HG03521 (cell line): ENCODE measurements around the gene CEACAM6.

Experiments
- ATAC-seq: cut with Tn5 transposase; IDR thresholded peaks from one replicate; pipeline ENCODE4 v1.9.1; 2021; ENCODE audit warnings: mild to moderate bottlenecking, moderate library complexity; ENCODE audit not compliant: unreplicated experiment

CEACAM6 gene

DNA sequence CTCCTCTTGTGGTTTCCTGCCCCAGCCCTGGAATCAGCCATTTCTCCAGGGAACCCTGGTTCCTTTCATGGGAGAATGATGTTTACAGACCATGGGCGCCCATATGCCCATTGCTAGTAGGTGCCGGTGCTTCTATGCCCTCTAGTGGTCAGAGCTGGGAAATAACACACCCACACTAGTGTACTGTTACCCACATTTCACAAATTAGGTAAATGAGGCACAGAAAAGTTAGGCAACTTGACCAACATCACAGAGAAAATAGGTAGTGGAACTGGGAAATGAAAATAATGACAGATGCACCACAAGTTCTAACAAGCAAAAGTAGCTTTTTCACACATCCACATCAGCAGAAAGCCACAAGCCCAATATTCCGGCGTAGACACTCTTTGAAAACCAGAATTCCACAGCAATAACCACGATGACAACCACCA, 39.7 kb downstream of the CEACAM6 start:
- no peak for ATAC-seq

DNA sequence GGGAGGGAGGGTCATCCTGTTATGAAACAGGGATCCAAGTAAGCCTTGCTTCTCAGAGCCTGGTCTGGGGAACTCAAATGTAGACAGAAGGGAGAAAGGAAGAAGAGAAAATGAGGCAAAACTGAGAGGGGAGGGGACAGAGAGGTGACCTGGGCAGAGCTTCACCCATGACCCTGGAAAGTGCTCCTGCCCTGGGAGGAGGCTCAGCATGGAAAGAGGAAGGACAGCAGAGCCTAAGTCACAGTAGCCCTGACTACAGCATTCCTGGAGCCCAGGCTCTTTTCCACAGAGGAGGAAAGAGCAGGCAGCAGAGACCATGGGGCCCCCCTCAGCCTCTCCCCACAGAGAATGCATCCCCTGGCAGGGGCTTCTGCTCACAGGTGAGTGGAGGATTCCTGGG, 41.0 kb downstream of the CEACAM6 start, which contains the start of gene CEACAM3:
CEACAM3 (plus strand) TSS at position 226 of the 400 bp plus-strand sequence; CDS start at position 317, 91 bp downstream.
- ATAC-seq, result no peak

DNA sequence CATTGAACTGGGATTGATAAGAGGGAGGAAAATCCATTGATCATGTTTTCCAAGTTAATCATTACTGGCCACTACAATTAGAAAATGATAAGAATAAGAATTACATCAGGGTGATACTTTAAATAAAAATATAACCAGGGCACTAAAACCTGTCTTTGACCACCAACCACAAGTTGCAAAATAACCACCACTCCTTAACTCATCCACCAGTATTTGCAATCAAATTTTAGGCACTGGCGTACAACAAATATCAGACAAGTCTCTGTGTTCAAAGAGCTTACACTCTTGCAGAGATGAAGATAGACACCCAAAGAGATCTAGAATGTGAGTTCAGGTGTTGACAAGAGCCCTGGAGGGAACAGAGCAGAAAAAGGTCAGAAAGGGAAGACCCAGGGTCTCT, 41.6 kb downstream of the CEACAM6 start:
- no peak for ATAC-seq

DNA sequence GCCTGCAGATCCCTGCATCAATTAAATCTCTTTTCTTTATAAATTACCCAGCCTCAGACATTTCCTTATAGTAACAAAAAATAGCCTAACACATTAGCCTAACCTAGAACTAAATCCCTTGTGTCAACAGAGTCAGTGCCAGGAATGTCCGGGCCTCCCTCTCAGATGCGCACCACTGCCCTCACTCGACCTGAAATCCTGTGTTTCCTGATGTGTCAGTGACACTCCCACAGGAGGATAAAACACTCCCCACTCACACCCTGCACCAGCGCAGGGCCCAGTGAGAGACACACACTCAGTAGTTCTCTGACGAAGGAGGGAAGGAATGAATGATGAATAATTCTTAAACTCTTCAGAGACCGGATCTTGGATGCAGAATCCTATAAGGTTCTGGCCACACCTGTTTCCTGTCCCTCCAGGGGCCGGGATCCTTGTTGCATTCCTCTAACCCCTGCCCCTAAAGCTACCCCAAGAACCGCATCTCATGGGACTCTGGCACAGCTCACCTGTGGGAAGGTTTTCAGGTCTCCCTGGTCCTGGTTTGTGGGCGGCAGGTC, 44.2 kb downstream of the CEACAM6 start:
- ATAC-seq, result no peak

DNA sequence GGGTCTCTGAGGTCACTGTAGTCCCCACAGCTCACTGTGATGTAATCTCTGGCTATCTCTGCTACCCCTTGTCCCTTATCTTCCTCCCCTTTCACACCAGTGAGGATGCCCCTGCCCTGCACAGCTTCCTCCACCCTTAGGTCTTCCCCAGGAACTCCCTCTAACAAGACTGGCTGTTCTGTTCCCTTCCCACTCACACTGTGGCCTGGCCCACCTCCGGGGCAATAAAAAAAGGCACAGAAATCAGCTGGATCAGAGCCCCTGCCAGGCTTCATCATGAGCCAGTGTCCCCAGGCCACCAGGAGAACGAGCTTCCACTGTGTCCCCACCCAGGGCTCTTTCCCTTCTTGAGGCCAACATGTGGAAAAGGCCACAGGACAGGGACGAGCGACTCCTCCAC, 45.7 kb downstream of the CEACAM6 start:
- ATAC-seq, result no peak

DNA sequence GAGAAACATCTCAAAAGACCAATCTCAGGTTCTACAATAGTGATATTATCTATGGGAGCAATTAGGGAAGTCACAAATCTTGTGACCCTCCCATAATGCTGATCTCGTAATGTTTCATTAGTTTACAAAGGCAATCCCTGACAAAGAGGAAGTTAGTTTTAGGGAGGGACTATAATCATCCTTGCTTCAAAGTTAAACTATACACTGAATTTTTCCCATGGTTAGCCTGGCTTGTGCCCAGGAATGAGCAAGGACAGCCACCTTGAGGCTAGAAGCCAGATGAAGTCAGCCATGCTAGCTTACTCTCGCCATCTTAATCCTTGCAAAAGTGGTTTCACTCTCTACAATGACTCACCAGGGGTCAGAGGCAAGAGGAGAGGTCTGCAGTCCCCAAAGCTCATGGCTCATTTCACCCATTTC, 46.5 kb downstream of the CEACAM6 start:
- no peak for ATAC-seq

DNA sequence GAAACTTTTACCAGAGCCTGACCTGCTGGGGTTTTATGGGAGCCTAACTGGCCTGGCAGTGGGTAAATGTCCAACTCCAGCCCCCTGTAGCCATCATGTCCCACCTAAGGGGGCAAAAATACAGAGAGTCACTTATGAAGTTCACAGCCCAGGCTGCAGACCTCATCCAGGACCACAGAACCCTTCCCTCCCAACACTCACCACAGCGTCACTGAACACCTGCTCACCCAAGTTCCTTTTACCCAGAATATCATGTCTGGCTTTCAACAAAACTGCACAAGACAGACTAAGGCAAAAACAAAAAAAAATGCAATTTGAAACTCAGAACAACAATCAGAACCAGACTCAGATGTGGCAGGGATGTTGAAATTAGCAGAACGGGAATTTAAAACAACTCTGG, 47.4 kb downstream of the CEACAM6 start:
- ATAC-seq, result no peak

DNA sequence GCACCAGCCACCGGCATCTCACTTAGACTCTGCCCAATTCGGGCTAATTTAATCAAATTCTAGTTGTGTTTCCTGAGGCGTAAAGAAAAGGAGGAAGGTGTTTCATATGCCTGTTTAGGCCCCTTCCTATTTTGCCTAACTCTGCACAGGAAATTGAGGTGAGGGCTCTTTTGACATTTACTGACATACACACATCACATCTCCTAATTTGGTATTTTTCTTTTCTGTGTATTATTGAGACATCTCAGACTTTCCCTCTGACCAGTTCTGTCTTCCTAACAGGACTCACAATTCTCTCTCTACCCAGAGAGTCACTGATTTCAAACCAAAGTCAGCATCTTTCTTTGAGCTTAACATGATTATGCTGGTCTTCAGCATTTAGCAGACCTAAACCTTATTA, 49.0 kb downstream of the CEACAM6 start:
- ATAC-seq, result no peak

DNA sequence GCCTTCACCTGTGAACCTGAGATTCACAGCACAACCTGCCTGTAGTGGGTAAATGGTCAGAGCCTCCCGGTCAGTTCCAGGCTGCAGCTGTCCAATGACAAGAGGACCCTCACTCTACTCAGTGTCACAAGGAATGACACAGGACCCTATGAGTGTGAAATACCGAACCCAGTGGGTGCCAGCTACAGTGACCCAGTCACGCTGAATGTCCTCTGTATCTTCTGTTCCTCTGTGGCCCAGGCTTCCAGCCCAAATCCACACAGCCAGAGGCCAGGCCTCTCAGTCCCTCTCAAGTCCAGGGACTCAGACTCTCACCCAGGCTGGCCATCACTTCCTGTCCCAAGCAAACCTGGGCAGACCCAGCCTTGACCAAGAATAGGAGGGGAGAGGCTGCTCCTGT, 51.8 kb downstream of the CEACAM6 start:
- no peak for ATAC-seq

DNA sequence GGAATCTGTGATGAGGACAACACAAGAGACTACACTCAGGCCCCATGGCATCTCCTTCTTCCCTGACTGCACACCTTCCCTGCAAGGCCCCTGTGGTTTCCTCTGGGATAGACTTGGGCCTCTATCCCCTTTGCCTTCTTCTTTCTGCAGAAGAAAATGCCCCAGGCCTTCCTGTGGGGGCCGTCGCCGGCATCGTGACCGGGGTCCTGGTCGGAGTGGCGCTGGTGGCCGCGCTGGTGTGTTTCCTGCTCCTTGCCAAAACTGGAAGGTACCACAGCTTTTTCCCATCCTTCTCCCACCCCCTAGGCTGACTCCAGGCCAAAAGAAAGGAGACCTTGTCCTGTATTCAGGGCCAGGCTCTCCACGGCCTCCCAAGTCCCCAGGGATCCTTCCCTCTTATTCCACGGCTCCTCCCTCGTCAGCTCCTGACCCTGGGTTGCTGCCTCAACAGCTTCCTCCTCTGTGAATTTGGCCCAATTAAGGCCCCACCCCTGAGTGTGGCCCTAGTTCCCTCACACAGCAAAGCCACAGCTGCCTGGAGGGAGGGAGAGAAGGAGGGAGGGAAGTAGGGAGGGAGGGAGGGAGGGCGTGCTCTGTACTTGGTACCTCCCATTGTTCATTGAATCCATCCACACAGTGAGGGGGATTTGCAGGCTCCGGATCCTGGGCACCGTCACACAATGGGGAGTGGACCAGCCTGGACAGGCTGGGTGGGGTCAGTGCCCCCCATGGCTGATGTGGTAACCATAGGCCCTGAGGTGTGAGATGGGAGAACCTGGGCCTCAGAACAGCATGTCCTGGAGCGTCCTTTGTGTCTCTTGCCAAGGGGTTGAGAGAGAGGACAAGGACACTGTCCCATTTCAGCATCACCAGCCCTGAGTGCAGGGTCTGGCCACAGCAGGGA, 53.6 kb downstream of the CEACAM6 start:
- ATAC-seq, result no peak

DNA sequence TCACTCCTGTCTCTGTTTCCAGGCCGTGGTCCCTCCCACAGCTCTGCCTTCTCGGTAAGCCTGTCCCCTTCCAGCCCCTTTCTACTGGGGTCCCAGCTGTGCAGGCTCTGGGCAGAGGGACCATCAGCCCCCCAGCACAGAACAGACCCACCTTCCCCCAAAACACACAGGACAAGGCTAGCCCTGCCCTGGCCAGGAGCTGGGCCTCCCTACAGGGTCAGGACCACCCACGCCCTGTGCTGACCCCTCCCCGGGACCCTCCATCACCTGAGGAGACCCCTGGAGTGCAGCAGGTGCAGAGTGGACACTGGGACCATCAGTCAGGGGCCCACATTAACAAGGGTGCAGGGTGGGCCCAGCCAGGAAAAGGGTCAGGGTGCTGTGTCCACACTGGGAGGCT, 55.0 kb downstream of the CEACAM6 start:
- ATAC-seq, result no peak

DNA sequence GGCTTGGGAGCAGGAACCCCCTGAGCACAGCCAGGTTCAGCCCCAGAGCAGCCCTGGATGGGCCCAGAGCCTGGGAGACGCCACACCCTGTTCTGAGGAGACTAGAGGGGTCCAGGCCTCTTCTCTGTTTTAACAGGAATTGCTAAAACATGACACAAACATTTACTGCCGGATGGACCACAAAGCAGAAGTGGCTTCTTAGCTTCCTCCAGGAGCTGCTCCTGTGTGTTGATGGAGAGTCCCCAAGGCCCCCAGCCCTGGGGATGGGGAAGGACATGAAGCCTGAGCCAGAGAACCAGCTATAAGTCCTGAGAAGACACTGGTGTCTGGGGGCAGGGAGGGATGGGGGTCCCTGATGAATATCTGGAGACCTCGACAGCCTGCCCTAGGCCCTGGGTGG, 55.7 kb downstream of the CEACAM6 start:
- no peak for ATAC-seq

DNA sequence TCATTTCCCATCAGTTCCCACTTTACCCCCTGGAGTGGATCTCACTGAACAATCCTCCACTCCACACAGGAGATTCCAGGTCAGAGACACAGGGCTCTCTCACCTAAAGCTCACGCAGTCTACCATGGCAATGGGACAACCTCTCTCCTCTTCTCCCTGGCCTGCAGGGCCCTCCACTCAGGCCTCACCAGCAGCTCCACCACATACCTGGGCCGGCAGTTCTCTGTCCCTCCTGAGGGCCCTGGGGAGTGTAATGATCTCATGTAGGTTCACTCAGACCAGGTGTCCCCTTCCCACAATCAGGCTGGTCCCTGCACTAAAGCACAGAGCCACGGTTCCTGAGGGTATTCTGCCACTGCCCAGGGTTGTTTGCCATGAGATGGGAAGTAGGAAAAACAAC, 56.7 kb downstream of the CEACAM6 start:
- no peak for ATAC-seq

DNA sequence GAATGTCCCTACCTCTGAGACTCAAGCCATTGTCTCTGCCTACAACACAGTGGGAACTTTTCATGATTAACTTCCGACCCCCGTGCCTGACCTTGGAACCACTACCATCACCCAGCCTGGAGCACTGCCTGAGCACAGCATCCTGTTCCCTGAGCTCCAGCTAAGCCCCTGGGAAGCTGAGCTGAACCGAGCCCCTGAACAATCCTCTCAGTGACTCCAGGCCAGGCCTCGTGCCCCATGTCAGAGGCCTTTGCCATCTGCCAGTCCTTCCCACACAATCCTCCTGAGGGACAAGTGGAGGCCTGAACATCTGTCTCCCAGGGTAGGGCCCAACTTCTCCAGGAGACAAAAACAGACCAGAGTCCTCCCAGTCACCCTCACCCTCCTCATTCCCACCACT, 58.6 kb downstream of the CEACAM6 start:
- ATAC-seq, result no peak

DNA sequence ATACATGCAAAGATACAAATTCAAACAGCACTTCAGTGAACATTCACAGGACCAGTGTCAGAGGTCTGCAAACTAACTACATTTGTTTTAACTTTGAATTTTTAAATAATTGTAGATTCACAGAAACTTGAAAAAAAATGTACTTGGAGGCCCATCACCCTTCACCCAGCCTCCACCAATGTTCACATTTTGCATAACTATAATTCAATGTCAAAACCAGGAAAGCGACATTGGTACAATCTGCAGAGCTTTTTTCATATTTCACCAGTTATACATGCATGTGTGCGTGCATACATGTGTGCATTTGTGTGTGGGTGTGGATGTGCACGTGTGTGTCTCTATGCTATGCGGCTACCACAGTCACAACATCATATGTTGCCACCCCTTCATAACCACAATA, 60.0 kb downstream of the CEACAM6 start:
- ATAC-seq, result no peak

DNA sequence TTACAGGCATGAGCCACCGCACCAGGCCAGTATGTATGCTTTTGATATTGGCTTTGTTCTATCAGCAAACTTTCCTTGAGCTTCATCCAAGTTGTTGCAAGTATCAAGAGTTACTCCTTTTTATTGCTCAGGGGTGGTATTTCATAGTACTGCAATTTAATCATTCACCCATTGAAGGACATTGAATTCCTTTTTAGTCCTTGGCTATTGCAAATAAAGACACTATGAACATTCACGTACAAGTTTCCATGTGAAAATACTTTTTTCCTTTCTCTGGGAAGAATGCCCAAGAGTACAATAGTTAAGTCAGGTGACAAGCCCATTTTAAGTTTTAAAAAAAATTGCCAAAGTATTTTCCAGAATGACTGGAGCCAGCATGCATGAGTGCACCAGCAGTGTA, 61.4 kb downstream of the CEACAM6 start:
- ATAC-seq, result no peak

DNA sequence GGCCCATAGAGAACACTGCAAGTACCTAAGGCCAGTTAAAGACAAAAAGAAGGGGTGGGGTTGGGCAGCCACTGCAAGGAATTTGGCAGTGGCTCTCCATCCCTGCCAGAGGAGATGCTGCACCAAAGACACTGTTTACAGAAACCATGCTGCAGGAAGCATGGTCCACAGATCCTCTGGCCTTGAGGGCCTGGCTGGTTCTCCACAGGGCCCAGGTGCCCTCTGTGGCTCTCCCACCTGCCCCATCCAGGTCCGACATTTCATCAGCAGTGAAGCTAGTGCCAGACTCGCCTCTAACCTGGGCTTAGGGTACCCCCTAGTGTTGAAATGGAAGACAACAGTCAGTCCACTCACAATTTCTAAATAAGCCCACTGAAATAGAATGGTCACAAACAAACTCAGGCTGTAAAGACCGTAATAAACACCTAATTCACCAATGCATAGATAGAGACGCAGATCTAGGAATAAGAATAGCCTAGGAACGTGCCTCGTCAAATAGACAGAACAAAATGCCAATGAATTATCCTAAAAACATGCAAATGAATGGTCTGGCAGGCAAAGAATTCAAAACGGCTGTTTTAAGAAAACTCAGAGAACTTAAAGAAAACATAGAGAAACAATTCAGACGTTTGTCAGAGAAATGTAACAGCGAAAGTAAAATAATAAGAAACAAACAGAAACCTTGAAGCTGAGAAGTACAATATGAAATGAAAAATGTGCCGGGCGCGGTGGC, 65.8 kb downstream of the CEACAM6 start:
- ATAC-seq, result no peak
